WTC11 (cell line): ENCODE measurements around the gene THY1. TPM values are rescaled to one million over a fixed set of nuclear protein-coding genes. Genes with fewer than 3 reads are reported as not detected.

Experiments
- ATAC-seq: fragments of 200-7000 bp; cut with Tn5 transposase; 2 replicates; pipeline ENCODE4 v1.10.0; 2021; ENCODE audit warnings: mild to moderate bottlenecking, moderate library complexity
- CTCF ChIA-PET: fragments of 300-600 bp; sonication (Branson Sonifier 250); formaldehyde crosslinking; loops from one replicate; lab custom pipeline; 2021; ENCODE audit warnings: antibody characterized with exemption; lab: Charles Lee
- POLR2A ChIA-PET: fragments of 350-600 bp; sonication (Branson Sonifier 250); formaldehyde crosslinking; loops from one replicate; lab custom pipeline; 2021; ENCODE audit warnings: antibody characterized with exemption; lab: Charles Lee
- DNase-seq: peaks from one replicate; pipeline ENCODE4 v3.0.0; 2021; ENCODE audit warnings: low spot score
- H3K27ac Mint-ChIP-seq: 2 replicates; pipeline ENCODE4 v1.8.0; 2021; ENCODE audit warnings: mixed read lengths
- H3K27me3 Mint-ChIP-seq: 2 replicates; pipeline ENCODE4 v1.8.0; 2021; ENCODE audit warnings: low read depth, mild to moderate bottlenecking, moderate library complexity, mixed read lengths
- H3K36me3 Mint-ChIP-seq: 2 replicates; pipeline ENCODE4 v1.8.0; 2021; ENCODE audit warnings: mixed read lengths
- H3K4me1 Mint-ChIP-seq: 2 replicates; pipeline ENCODE4 v1.8.0; 2022; ENCODE audit warnings: mixed read lengths
- H3K4me3 Mint-ChIP-seq: 2 replicates; pipeline ENCODE4 v1.8.0; 2021; ENCODE audit warnings: mild to moderate bottlenecking, moderate library complexity, mixed read lengths
- H3K9me3 Mint-ChIP-seq: 2 replicates; pipeline ENCODE4 v1.8.0; 2021; ENCODE audit warnings: mixed read lengths
- CREB1 ChIP-seq: sonication (generic); formaldehyde crosslinking; IDR thresholded peaks from 2 replicates; pipeline ENCODE4 v1.8.0; 2023; ENCODE audit warnings: mild to moderate bottlenecking, missing genetic modification reagents
- CTCF ChIP-seq: fragments of 200-600 bp; IDR thresholded peaks from 2 replicates; pipeline ENCODE4 v1.8.0; 2022; ENCODE audit warnings: antibody characterized with exemption
- FOXK1 ChIP-seq: sonication (generic); formaldehyde crosslinking; IDR thresholded peaks from 2 replicates; pipeline ENCODE4 v1.8.0; 2022; ENCODE audit warnings: mild to moderate bottlenecking, moderate library complexity, missing genetic modification reagents
- FOXP1 ChIP-seq: sonication (generic); formaldehyde crosslinking; IDR thresholded peaks from 2 replicates; pipeline ENCODE4 v1.8.0; 2022; ENCODE audit warnings: missing genetic modification reagents, mild to moderate bottlenecking, moderate library complexity, borderline replicate concordance
- FOXP4 ChIP-seq: sonication (generic); formaldehyde crosslinking; IDR thresholded peaks from 2 replicates; pipeline ENCODE4 v1.8.0; 2022; ENCODE audit warnings: mild to moderate bottlenecking, missing genetic modification reagents
- GRHL2 ChIP-seq: fragments of 250-450 bp; sonication (Bioruptor Pico); IDR thresholded peaks from 2 replicates; pipeline ENCODE4 v1.8.0; 2022; ENCODE audit warnings: mild to moderate bottlenecking, moderate library complexity; ENCODE audit not compliant: insufficient replicate concordance, severe bottlenecking
- NFYB ChIP-seq: sonication (generic); formaldehyde crosslinking; conservative IDR thresholded peaks from 2 replicates; pipeline ENCODE4 v1.8.0; 2022; ENCODE audit warnings: low read depth, missing genetic modification reagents
- NR3C1 ChIP-seq: sonication (generic); formaldehyde crosslinking; conservative IDR thresholded peaks from 2 replicates; pipeline ENCODE4 v1.8.1; 2023; ENCODE audit warnings: low read depth, mild to moderate bottlenecking, missing genetic modification reagents
- SMAD3 ChIP-seq: sonication (generic); formaldehyde crosslinking; IDR thresholded peaks from 2 replicates; pipeline ENCODE4 v1.8.0; 2022; ENCODE audit warnings: missing genetic modification reagents, mild to moderate bottlenecking, borderline replicate concordance
- TCF7 ChIP-seq: sonication (generic); formaldehyde crosslinking; IDR thresholded peaks from 2 replicates; pipeline ENCODE4 v1.8.0; 2022; ENCODE audit warnings: mild to moderate bottlenecking, low read depth, missing genetic modification reagents, moderate library complexity
- TEAD4 ChIP-seq: sonication (generic); formaldehyde crosslinking; IDR thresholded peaks from 2 replicates; pipeline ENCODE4 v1.8.0; 2022; ENCODE audit warnings: mild to moderate bottlenecking, missing genetic modification reagents
- ZNF138 ChIP-seq: sonication (generic); formaldehyde crosslinking; conservative IDR thresholded peaks from 2 replicates; pipeline ENCODE4 v1.8.1; 2022; ENCODE audit warnings: mild to moderate bottlenecking, moderate library complexity, missing genetic modification reagents
- total RNA-seq: library from RNA; stranded (reverse); gene quantifications from 3 replicates; pipeline ENCODE4 v1.2.3, GENCODE V29; 2021
- TF ChIP-seq, protein P1 (sequence below): sonication (generic); formaldehyde crosslinking; IDR thresholded peaks from 2 replicates; pipeline ENCODE4 v1.8.1; 2022; ENCODE audit warnings: low read depth, mild to moderate bottlenecking, moderate library complexity, missing genetic modification reagents, borderline replicate concordance
- TF ChIP-seq, protein P2 (sequence below): sonication (generic); formaldehyde crosslinking; conservative IDR thresholded peaks from 2 replicates; pipeline ENCODE4 v1.8.1; 2022; ENCODE audit warnings: mild to moderate bottlenecking, missing genetic modification reagents
- TF ChIP-seq, protein P3 (sequence below): sonication (generic); formaldehyde crosslinking; IDR thresholded peaks from 2 replicates; pipeline ENCODE4 v1.8.0; 2023; ENCODE audit warnings: missing genetic modification reagents, mild to moderate bottlenecking, borderline replicate concordance
- TF ChIP-seq, protein P4 (sequence below): fragments of 250-450 bp; sonication (Bioruptor Pico); IDR thresholded peaks from 2 replicates; pipeline ENCODE4 v1.8.0; 2021; ENCODE audit warnings: mild to moderate bottlenecking

THY1 gene
- total RNA-seq, 1 experiment from 2014 or later = 325 TPM

- no peak for DNase-seq
- TF ChIP-seq NR3C1 (CRISPR knock-in tag) = no peak
- no peak for TF ChIP-seq GRHL2 (CRISPR knock-in tag)
- no peak for TF ChIP-seq SMAD3 (CRISPR knock-in tag)
- TF ChIP-seq, protein P1, sequence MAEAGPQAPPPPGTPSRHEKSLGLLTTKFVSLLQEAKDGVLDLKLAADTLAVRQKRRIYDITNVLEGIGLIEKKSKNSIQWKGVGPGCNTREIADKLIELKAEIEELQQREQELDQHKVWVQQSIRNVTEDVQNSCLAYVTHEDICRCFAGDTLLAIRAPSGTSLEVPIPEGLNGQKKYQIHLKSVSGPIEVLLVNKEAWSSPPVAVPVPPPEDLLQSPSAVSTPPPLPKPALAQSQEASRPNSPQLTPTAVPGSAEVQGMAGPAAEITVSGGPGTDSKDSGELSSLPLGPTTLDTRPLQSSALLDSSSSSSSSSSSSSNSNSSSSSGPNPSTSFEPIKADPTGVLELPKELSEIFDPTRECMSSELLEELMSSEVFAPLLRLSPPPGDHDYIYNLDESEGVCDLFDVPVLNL = no peak
- no peak for TF ChIP-seq TEAD4 (CRISPR knock-in tag)
- TF ChIP-seq FOXP1 (CRISPR knock-in tag) = no peak
- no peak for TF ChIP-seq ZNF138 (CRISPR knock-in tag)
- TF ChIP-seq, protein P2, sequence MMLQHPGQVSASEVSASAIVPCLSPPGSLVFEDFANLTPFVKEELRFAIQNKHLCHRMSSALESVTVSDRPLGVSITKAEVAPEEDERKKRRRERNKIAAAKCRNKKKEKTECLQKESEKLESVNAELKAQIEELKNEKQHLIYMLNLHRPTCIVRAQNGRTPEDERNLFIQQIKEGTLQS (CRISPR knock-in tag) = no peak
- TF ChIP-seq, protein P3, sequence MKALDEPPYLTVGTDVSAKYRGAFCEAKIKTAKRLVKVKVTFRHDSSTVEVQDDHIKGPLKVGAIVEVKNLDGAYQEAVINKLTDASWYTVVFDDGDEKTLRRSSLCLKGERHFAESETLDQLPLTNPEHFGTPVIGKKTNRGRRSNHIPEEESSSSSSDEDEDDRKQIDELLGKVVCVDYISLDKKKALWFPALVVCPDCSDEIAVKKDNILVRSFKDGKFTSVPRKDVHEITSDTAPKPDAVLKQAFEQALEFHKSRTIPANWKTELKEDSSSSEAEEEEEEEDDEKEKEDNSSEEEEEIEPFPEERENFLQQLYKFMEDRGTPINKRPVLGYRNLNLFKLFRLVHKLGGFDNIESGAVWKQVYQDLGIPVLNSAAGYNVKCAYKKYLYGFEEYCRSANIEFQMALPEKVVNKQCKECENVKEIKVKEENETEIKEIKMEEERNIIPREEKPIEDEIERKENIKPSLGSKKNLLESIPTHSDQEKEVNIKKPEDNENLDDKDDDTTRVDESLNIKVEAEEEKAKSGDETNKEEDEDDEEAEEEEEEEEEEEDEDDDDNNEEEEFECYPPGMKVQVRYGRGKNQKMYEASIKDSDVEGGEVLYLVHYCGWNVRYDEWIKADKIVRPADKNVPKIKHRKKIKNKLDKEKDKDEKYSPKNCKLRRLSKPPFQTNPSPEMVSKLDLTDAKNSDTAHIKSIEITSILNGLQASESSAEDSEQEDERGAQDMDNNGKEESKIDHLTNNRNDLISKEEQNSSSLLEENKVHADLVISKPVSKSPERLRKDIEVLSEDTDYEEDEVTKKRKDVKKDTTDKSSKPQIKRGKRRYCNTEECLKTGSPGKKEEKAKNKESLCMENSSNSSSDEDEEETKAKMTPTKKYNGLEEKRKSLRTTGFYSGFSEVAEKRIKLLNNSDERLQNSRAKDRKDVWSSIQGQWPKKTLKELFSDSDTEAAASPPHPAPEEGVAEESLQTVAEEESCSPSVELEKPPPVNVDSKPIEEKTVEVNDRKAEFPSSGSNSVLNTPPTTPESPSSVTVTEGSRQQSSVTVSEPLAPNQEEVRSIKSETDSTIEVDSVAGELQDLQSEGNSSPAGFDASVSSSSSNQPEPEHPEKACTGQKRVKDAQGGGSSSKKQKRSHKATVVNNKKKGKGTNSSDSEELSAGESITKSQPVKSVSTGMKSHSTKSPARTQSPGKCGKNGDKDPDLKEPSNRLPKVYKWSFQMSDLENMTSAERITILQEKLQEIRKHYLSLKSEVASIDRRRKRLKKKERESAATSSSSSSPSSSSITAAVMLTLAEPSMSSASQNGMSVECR (CRISPR knock-in tag) = no peak
- TF ChIP-seq CREB1 (CRISPR knock-in tag) = no peak
- TF ChIP-seq, protein P4, sequence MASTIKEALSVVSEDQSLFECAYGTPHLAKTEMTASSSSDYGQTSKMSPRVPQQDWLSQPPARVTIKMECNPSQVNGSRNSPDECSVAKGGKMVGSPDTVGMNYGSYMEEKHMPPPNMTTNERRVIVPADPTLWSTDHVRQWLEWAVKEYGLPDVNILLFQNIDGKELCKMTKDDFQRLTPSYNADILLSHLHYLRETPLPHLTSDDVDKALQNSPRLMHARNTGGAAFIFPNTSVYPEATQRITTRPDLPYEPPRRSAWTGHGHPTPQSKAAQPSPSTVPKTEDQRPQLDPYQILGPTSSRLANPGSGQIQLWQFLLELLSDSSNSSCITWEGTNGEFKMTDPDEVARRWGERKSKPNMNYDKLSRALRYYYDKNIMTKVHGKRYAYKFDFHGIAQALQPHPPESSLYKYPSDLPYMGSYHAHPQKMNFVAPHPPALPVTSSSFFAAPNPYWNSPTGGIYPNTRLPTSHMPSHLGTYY (CRISPR knock-in tag) = no peak
- no peak for TF ChIP-seq FOXP4
- no peak for TF ChIP-seq NFYB
- no peak for TF ChIP-seq CTCF
- ATAC-seq = no peak
- Mint-ChIP-seq H3K27ac (no peak overlapping the region), H3K4me1 (peaks cover 5% of the 10 kb centered on the region), H3K4me3 (no peak overlapping the region), H3K36me3 (peaks cover 7% of the 10 kb centered on the region), H3K27me3 (no peaks in the 10 kb centered on the region), H3K9me3 (peaks cover 11% of the 10 kb centered on the region)
- CTCF ChIA-PET = no interaction called here
- POLR2A ChIA-PET = interaction anchor here (1.2 kb wide), 1 partner anchor 15 kb away, joined by 3 read pairs; no protein-coding TSS in a partner anchor
Measured at GRCh38 chr11:119410501-119410900, 12.5 kb downstream of the THY1 start.

GRCh38 chr11:119409731-119410130 lies 13.2 kb downstream of the THY1 start:
- H3K9me3 Mint-ChIP-seq = peaks cover 11% of the 10 kb centered on the region
- H3K4me3 Mint-ChIP-seq = no peak overlapping the region
- DNase-seq = no peak
- H3K36me3 Mint-ChIP-seq = peaks cover 7% of the 10 kb centered on the region
- TF ChIP-seq TCF7 = no peak
- no peak for TF ChIP-seq FOXK1 (CRISPR knock-in tag)
- 0 out of 2 replicates have a peak, but pooled peaks cover 4% of the 10 kb centered on the region for H3K4me1 Mint-ChIP-seq
- no peak overlapping the region for H3K27ac Mint-ChIP-seq
- no peak for ATAC-seq
- CTCF ChIA-PET = interaction anchor here (1.1 to 1.6 kb wide), 2 partner anchors 54 to 65 kb away, joined by 4 to 5 read pairs; no protein-coding TSS in a partner anchor
- POLR2A ChIA-PET = no interaction called here
- no peaks in the 10 kb centered on the region for H3K27me3 Mint-ChIP-seq
